ENCODE results near the gene LEKR1.

LEKR1 gene

GRCh38 chr3:157086060-157086750 lies 260.1 kb downstream of the LEKR1 start:
- no peak for DNase-seq

DNA sequence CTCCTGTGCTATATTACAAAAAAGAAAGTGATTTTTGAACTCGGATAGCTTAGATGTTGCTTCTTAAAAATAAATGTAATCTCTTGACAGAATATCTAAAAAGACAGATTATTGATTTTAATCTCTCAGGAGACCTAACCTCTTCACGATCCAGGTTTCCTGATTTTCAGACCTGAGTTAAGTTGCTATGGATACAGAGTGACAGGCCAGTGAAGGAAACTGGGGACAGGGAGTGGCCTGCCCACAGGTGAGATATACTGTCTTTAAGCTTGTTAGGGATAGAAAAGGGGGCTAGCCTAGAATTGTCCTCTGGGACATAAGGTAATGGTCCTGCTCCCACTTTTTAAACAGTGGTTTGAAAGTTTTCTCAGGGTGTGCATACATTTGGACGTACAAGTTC lies 260.6 kb downstream of the LEKR1 start:
- DNase-seq, result no peak

DNA sequence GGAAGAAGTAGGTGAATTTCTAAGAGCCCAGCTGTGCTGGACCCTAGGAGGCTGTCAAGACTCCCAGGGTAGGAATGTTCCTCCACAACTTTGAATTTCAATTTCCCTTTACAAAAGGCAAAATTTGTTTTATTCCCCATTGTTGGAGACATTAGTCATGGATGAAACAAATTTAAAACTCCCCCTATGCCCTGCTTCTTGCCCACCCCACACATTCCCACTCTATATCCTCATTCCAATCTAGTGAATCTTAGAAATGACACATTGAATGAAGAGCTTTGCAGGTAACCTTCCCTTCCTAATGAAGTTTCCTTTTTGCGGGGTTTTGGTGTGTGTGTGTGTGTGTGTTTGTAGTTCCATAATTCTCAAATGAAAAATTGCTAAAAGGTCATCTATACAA lies 261.2 kb downstream of the LEKR1 start:
- DNase-seq, result no peak

GRCh38 chr3:157087780-157088600 lies 261.8 kb downstream of the LEKR1 start:
- no peak for DNase-seq

DNA sequence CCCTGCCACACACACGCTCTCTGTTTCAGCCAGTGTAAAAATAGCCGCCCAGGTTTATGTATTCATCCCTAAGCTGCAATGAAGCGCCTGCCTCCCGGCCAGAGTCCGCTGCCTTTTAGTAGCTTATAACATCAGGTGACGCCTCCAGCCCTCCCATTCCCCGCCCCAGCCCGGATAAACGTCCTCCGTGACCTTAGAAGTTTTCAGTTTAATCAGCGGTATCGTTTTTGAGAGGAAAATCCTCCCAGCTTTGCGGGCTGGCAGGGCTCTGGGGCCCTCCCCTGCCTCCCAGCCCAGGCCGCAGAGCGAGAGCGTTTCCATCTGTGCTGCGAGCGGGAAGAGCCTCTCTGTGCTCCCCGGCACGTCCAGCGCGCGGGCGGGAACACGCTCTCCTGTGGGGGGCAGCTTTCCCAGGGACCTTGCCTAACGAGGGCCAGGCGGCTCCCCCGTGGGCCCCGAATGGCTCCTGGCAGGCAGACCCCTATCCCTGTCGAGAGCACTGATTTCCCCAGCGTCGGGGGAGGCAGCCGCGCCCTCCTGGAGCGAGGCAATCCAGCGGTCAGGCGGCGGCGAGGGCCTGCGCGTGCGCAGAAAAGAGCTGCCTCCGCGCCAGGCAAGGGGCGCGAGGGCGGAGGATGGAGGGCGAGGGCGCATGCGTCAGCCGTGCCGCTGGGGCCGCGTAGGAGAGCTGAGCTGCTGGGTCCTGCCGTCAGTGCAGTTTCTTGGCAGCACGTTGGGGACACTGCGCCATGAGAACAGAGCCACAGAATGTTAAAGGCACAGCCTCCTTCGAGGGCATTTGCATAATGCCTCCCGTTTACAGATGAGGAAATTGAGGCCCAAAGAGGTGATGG lies 262.7 kb downstream of the LEKR1 start:
- DNase-seq, result no peak

- no peak for DNase-seq
Measured at GRCh38 chr3:157089455-157090221, 263.5 kb downstream of the LEKR1 start.

- no peak for DNase-seq
Measured at GRCh38 chr3:157091083-157091833, 265.1 kb downstream of the LEKR1 start.

DNA sequence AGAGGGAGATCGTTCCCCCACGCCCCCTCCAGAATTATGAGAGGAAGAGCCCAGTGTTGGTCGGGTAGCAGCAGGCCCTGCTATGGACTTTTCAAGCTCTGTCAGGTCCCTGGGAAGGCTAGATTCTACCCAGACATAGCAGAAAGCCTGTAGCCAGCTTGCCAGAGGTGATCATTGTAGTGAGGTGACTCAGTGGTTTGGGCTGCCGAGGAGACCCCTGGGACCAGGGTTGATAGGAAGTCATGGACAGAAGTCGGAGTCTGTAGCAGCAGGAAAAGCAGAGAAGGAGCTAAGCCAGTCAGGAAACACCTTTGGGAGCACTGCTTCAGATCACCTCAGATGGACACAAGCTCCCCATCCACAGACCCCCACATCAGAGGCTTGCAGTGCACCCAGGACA lies 266.1 kb downstream of the LEKR1 start:
- DNase-seq, result no peak

DNA sequence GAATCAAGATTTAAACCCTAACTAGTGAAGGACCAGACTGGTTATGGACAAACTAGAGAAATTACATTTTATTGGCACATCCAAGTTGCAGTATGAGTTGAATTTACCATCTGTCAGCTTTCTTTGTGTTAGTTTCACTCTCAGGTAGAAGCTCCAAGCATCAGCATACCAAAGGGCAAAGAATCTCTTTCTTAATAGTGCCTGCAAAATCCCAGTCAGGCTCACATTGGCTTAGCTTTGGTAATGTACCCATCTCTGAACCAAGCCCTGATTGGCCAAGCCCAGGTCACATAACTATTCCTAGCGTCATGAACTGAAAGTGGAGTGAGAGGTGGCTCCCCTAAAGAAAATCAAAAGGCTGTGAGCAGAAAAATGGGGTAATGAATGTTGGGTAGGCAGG lies 266.9 kb downstream of the LEKR1 start:
- DNase-seq, result no peak

- DNase-seq, result no peak
Measured at GRCh38 chr3:157094301-157094700, 268.1 kb downstream of the LEKR1 start.

DNA sequence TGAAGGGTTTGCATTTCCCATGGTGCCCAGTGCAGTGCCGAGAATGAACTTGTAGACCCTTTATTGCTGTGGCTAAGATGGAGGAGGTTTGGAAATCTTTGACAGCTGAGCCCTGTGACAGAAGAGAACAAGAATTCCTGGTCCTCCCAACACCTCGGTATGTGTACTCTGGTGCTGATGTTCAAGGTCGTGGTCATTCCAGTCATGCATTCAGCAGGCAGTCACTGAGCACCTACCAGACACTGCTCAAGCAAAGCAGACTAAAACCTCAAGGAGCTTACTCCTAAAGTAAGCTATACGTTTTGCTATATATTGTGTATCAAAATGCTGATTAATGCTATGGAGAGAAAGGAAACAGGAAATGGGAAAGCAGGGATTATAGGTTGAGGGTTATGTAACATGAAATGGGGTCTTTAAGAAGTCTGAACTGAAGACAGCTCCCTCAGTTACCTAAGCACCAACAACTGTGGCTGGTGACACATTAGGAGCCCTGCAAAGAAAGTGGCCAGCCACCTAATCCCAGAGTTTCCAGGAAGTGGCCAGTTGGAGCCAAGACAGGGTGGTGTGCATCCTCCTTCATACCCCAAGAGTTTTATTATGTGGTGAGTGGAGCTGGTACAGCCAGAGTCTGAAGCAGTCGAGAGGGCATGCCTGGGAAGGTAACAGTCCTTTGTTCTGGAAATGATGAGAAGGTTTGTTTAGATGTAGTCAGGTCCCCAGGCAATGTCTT lies 268.8 kb downstream of the LEKR1 start:
- no peak for DNase-seq
